K562 treated with DMSO at 1 percent for 4 hours (cell line): ENCODE data around the gene ARFGAP1. TPM values are rescaled to one million over a fixed set of nuclear protein-coding genes. Genes with fewer than 3 reads are reported as not detected.

Experiments
- total RNA-seq: library from RNA; unstranded; fragments of 300-600 nt; gene quantifications from 2 replicates; pipeline ENCODE4 v1.2.3, GENCODE V29; 2022; ENCODE audit not compliant: insufficient read depth

The ARFGAP1 gene
- total RNA-seq, result 66.8 and 77.7 TPM in 2 replicates

GRCh38 chr20:63272105-63273058 lies at the start of gene ARFGAP1:
Gene ARFGAP1 (plus strand): TSS chr20:63272813. CDS start chr20:63275581, 2,768 bp downstream.

GRCh38 chr20:63235399-63235983 lies 37.1 kb upstream of the ARFGAP1 start, which contains the start of gene BIRC7:
Gene BIRC7 (plus strand): TSS chr20:63235905. CDS start chr20:63236097, 192 bp downstream.

GRCh38 chr20:63254232-63254605 lies 18.4 kb upstream of the ARFGAP1 start, which contains the start of gene NKAIN4:
Gene NKAIN4 (minus strand): TSS chr20:63254463. CDS start chr20:63254450, 13 bp downstream.

GRCh38 chr20:63292904-63293303 lies 20.3 kb downstream of the ARFGAP1 start, which contains the start of gene COL20A1:
Gene COL20A1 (plus strand): TSS chr20:63293186. CDS start chr20:63295108, 1,922 bp downstream.

Other genes with a start within 250 kb of the ARFGAP1 start
- gene YTHDF1, start 56.7 kb upstream of the ARFGAP1 start, total RNA-seq, result 27.8 and 32.1 TPM in 2 replicates
- 0.74 and 1.2 TPM in 2 replicates for gene BIRC7, start 36.9 kb upstream of the ARFGAP1 start, total RNA-seq
- not detected in 2 replicates for gene NKAIN4, start 18.4 kb upstream of the ARFGAP1 start, total RNA-seq
- gene COL20A1, start 20.4 kb downstream of the ARFGAP1 start, total RNA-seq, result not detected in 2 replicates
- gene CHRNA4, start 88.5 kb downstream of the ARFGAP1 start, total RNA-seq, result not detected in 2 replicates
- gene KCNQ2, start 199.8 kb downstream of the ARFGAP1 start, total RNA-seq, result not detected in 2 replicates
- gene EEF1A2, start 226.3 kb downstream of the ARFGAP1 start, total RNA-seq, result 79.2 and 82.8 TPM in 2 replicates
- 97.8 and 102 TPM in 2 replicates for gene PPDPF, start 248.0 kb downstream of the ARFGAP1 start, total RNA-seq